OCI-LY7 (cell line): Measurements from ENCODE around the gene CCDC182. TPM values are rescaled to one million over a fixed set of nuclear protein-coding genes. Genes with fewer than 3 reads are reported as not detected.

ENCODE experiments used
- BruUV-seq: library from RNA; stranded (reverse); fragments of 400-500 nt; replicated peaks from 2 replicates; lab custom pipeline; 2021; lab: Mats Ljungman, UMichigan
- CTCF ChIA-PET: fragments of 300-600 bp; sonication (Branson Sonifier 250); formaldehyde crosslinking; loops from one replicate; lab custom pipeline; 2022; ENCODE audit warnings: antibody characterized with exemption; ENCODE audit not compliant: unreplicated experiment; lab: Charles Lee
- POLR2A ChIA-PET: fragments of 300-600 bp; sonication (Branson Sonifier 250); formaldehyde crosslinking; loops from one replicate; lab custom pipeline; 2022; ENCODE audit warnings: antibody characterized with exemption; lab: Charles Lee
- DNase-seq: peaks from one replicate; pipeline ENCODE4 v3.0.0-alpha.2; 2015; ENCODE audit warnings: low spot score
- H2AFZ ChIP-seq: fragments of 200-600 bp; sonication (generic), shearing (Covaris generic); 2 replicates; pipeline ENCODE4 v1.6.1; 2014; ENCODE audit warnings: mild to moderate bottlenecking, antibody characterized with exemption, low read length, moderate library complexity
- H3K27ac ChIP-seq: fragments of 200-600 bp; sonication (generic); 2 replicates; pipeline ENCODE4 v1.5.1; 2014; ENCODE audit warnings: mixed run types, low read depth, mild to moderate bottlenecking, moderate library complexity, low read length, inconsistent platforms; ENCODE audit not compliant: poor library complexity, severe bottlenecking
- H3K36me3 ChIP-seq: fragments of 200-600 bp; sonication (generic); 2 replicates; pipeline ENCODE4 v1.6.1; 2014; ENCODE audit warnings: mild to moderate bottlenecking, antibody characterized with exemption, low read length, moderate library complexity, mixed read lengths; ENCODE audit not compliant: insufficient read depth
- H3K4me1 ChIP-seq: fragments of 200-600 bp; sonication (generic); 2 replicates; pipeline ENCODE4 v1.5.1; 2014; ENCODE audit warnings: mild to moderate bottlenecking, low read length; ENCODE audit not compliant: insufficient read depth, poor library complexity, severe bottlenecking
- H3K4me2 ChIP-seq: fragments of 200-600 bp; sonication (generic); 2 replicates; pipeline ENCODE4 v1.6.1; 2014; ENCODE audit warnings: mild to moderate bottlenecking, low read length
- H3K4me3 ChIP-seq: fragments of 200-600 bp; sonication (generic); 2 replicates; pipeline ENCODE4 v1.5.1; 2014; ENCODE audit warnings: mild to moderate bottlenecking, low read depth, low read length; ENCODE audit not compliant: poor library complexity, severe bottlenecking
- H3K79me2 ChIP-seq: fragments of 200-600 bp; sonication (generic); 2 replicates; pipeline ENCODE4 v1.6.1; 2016; ENCODE audit warnings: low read depth, mild to moderate bottlenecking, low read length, moderate library complexity, mixed read lengths; ENCODE audit not compliant: insufficient read depth
- H3K9me2 ChIP-seq: fragments of 200-600 bp; sonication (generic); 2 replicates; pipeline ENCODE4 v1.6.1; 2016; ENCODE audit warnings: mild to moderate bottlenecking, low read length, mixed read lengths; ENCODE audit not compliant: insufficient read depth
- H3K9me3 ChIP-seq: fragments of 200-600 bp; sonication (generic); 2 replicates; pipeline ENCODE4 v1.6.1; 2014; ENCODE audit warnings: mild to moderate bottlenecking, mixed run types, low read length, mixed read lengths
- H4K20me1 ChIP-seq: fragments of 200-600 bp; sonication (generic); 2 replicates; pipeline ENCODE4 v1.6.1; 2014; ENCODE audit warnings: mild to moderate bottlenecking, antibody characterized with exemption, low read length, moderate library complexity, mixed read lengths; ENCODE audit not compliant: insufficient read depth
- EZH2phosphoT487 ChIP-seq: fragments of 200-600 bp; sonication (generic); IDR thresholded peaks from 2 replicates; pipeline ENCODE4 v1.6.1; 2018; ENCODE audit warnings: low read depth, borderline replicate concordance, mild to moderate bottlenecking, mixed run types, antibody characterized with exemption, low read length, moderate library complexity, mixed read lengths
- intact Hi-C: fragments of 100-400 bp; cut with micrococcal nuclease; formaldehyde crosslinking; loops from one replicate; pipeline ENCODE4 v1.10.0; 2022; ENCODE audit not compliant: unreplicated experiment
- total RNA-seq, 2 experiments: library from RNA; depleted of rRNA in 1 of 2; stranded (reverse); fragments of >200 nt in 1 of 2; shearing (Covaris generic) in 1 of 2; gene quantifications; 2 replicates each; pipeline ENCODE4 v1.2.3, GENCODE V29; 2014 to 2022
- TF ChIP-seq, protein P1 (sequence below): fragments of 200-600 bp; sonication (generic); conservative IDR thresholded peaks from 2 replicates; pipeline ENCODE4 v1.5.1; 2014; ENCODE audit warnings: mild to moderate bottlenecking, antibody characterized with exemption, low read length, moderate library complexity, mixed read lengths

Gene CCDC182
- total RNA-seq, 2 experiments from 2014 or later, result not detected

GRCh38 chr17:57701124-57701523 lies 44.0 kb downstream of the CCDC182 start:
- H3K9me3 ChIP-seq, result no peaks in the 10 kb centered on the region
- H3K79me2 ChIP-seq, result no peaks in the 10 kb centered on the region
- H3K27ac ChIP-seq, result no peak overlapping the region
- POLR2A ChIA-PET, result interaction anchor here (0.7 kb wide), 1 partner anchor 1237 kb away, joined by 3 read pairs; no protein-coding TSS in a partner anchor
- no peaks in the 10 kb centered on the region for H3K9me2 ChIP-seq
- no peak overlapping the region for H3K4me3 ChIP-seq
- no peak overlapping the region for H2AFZ ChIP-seq
- H3K36me3 ChIP-seq, result no peaks in the 10 kb centered on the region
- H3K4me2 ChIP-seq, result no peak overlapping the region
- CTCF ChIA-PET, result no interaction called here
- H4K20me1 ChIP-seq, result no peaks in the 10 kb centered on the region
- peaks cover 7% of the 10 kb centered on the region for H3K4me1 ChIP-seq
- TF ChIP-seq, protein P1, sequence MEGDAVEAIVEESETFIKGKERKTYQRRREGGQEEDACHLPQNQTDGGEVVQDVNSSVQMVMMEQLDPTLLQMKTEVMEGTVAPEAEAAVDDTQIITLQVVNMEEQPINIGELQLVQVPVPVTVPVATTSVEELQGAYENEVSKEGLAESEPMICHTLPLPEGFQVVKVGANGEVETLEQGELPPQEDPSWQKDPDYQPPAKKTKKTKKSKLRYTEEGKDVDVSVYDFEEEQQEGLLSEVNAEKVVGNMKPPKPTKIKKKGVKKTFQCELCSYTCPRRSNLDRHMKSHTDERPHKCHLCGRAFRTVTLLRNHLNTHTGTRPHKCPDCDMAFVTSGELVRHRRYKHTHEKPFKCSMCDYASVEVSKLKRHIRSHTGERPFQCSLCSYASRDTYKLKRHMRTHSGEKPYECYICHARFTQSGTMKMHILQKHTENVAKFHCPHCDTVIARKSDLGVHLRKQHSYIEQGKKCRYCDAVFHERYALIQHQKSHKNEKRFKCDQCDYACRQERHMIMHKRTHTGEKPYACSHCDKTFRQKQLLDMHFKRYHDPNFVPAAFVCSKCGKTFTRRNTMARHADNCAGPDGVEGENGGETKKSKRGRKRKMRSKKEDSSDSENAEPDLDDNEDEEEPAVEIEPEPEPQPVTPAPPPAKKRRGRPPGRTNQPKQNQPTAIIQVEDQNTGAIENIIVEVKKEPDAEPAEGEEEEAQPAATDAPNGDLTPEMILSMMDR, result no peak
- no peak for TF ChIP-seq EZH2phosphoT487
- no peak for DNase-seq
- BruUV-seq, result no TSS peak
- intact Hi-C loops, result no loop called here

- no peaks in the 10 kb centered on the region for H3K79me2 ChIP-seq
- H2AFZ ChIP-seq, result no peak overlapping the region
- no peak for DNase-seq
- TF ChIP-seq EZH2phosphoT487, result no peak
- TF ChIP-seq, protein P1, result no peak
- H3K4me3 ChIP-seq, result no peak overlapping the region
- peaks cover 7% of the 10 kb centered on the region for H3K4me1 ChIP-seq
- intact Hi-C loops, result no loop called here
- H3K36me3 ChIP-seq, result no peaks in the 10 kb centered on the region
- CTCF ChIA-PET, result no interaction called here
- H3K4me2 ChIP-seq, result no peak overlapping the region
- no TSS peak for BruUV-seq
- no peaks in the 10 kb centered on the region for H4K20me1 ChIP-seq
- H3K9me3 ChIP-seq, result no peaks in the 10 kb centered on the region
- no peak overlapping the region for H3K27ac ChIP-seq
- POLR2A ChIA-PET, result no interaction called here
- no peaks in the 10 kb centered on the region for H3K9me2 ChIP-seq
Measured at GRCh38 chr17:57699751-57700219, 45.3 kb downstream of the CCDC182 start.

DNA sequence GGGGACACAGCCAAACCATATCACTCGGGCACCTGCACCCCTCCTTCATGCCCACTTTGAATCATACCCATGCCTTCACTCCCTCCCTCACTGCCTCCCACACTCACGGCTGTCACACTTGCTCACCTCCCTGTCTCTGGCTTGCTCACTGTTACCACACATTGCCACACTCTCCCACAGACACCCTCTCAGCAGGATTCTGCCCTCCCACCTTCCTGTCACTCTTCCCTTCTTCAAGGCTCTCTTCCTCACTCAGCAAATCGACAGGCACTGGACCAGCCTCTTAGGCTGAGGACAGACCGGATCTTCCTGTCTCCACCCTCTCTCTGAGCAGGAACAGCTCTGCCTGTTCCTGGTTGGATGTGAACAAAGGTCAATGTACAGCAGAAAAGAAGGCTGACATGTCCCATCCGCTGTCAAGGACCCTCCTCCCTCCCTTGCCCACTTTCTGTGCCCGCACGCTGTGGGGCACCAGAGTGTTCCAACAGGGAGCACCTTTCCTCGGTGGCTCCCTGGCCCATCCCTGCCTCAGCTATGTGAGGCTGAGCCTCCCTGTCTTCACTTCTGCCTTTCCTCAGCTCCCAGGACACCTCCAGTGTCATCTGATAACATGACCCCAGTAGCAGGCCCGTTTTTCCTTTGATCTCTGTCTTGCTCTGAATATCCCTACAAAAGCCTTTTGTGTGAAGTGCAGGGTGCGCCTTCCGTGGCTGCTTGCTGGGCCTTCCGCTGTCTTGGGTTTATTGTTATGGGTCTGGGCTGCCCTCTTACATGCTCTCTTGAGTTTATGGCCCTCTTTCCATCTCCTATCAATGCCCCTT lies 47.0 kb downstream of the CCDC182 start:
- H3K79me2 ChIP-seq, result no peaks in the 10 kb centered on the region
- no peak overlapping the region for H3K27ac ChIP-seq
- TF ChIP-seq, protein P1, result no peak
- TF ChIP-seq EZH2phosphoT487, result no peak
- no peaks in the 10 kb centered on the region for H4K20me1 ChIP-seq
- no peak overlapping the region for H3K4me3 ChIP-seq
- no peaks in the 10 kb centered on the region for H3K9me2 ChIP-seq
- H3K36me3 ChIP-seq, result no peaks in the 10 kb centered on the region
- H3K4me2 ChIP-seq, result no peak overlapping the region
- no TSS peak for BruUV-seq
- no peaks in the 10 kb centered on the region for H3K9me3 ChIP-seq
- CTCF ChIA-PET, result no interaction called here
- POLR2A ChIA-PET, result no interaction called here
- peaks cover 7% of the 10 kb centered on the region for H3K4me1 ChIP-seq
- intact Hi-C loops, result no loop called here
- H2AFZ ChIP-seq, result no peak overlapping the region
- no peak for DNase-seq
